ENCODE results near the gene IL31RA.

- TF ChIP-seq TEAD4 (CRISPR knock-in tag; IDR thresholded peaks at IDR 0.05), result no peak
- no peak for TF ChIP-seq ATF6 (CRISPR knock-in tag; IDR thresholded peaks at IDR 0.05)
- TF ChIP-seq CTCF (IDR thresholded peaks at IDR 0.05), result no peak
- no peak for TF ChIP-seq GABPB1 (CRISPR knock-in tag; IDR thresholded peaks at IDR 0.05)
- no peak for TF ChIP-seq JUN (CRISPR knock-in tag; IDR thresholded peaks at IDR 0.05)
- no peak for TF ChIP-seq ATF1 (CRISPR knock-in tag; IDR thresholded peaks at IDR 0.05)
- no peak for TF ChIP-seq ZNF232 (CRISPR knock-in tag; IDR thresholded peaks at IDR 0.05)
- TF ChIP-seq CDX4 (CRISPR knock-in tag; IDR thresholded peaks at IDR 0.05; ENCODE audit: borderline replicate concordance), result no peak
- TF ChIP-seq TCF7 (CRISPR knock-in tag; IDR thresholded peaks at IDR 0.05; ENCODE audit: low read depth), result no peak
- TF ChIP-seq E2F4 (CRISPR knock-in tag; IDR thresholded peaks at IDR 0.05; ENCODE audit: borderline replicate concordance, low read depth), result no peak
- no peak for TF ChIP-seq CBFB (CRISPR knock-in tag; IDR thresholded peaks at IDR 0.05; ENCODE audit: low read depth)
- TF ChIP-seq FOXK1 (CRISPR knock-in tag; IDR thresholded peaks at IDR 0.05), result no peak
- no peak for TF ChIP-seq FOXP4 (CRISPR knock-in tag; IDR thresholded peaks at IDR 0.05)
- TF ChIP-seq GTF2I (CRISPR knock-in tag; conservative IDR thresholded peaks at IDR 0.05), result no peak
These were observed 118.8 kb downstream of the IL31RA start for GRCh38 chr5:55969956-55970355.

Data from WTC11 (cell line).